HG03575 (cell line): ENCODE measurements around the gene SEPTIN3.

ENCODE experiments used
- ATAC-seq: cut with Tn5 transposase; IDR thresholded peaks from one replicate; pipeline ENCODE4 v1.9.1; 2021; ENCODE audit not compliant: unreplicated experiment, insufficient number of reproducible peaks, low FRiP score; ENCODE audit errors: extremely low read depth

Gene SEPTIN3

GRCh38 chr22:41970601-41971000 lies 1.4 kb downstream of the SEPTIN3 start:
- no peak for ATAC-seq

DNA sequence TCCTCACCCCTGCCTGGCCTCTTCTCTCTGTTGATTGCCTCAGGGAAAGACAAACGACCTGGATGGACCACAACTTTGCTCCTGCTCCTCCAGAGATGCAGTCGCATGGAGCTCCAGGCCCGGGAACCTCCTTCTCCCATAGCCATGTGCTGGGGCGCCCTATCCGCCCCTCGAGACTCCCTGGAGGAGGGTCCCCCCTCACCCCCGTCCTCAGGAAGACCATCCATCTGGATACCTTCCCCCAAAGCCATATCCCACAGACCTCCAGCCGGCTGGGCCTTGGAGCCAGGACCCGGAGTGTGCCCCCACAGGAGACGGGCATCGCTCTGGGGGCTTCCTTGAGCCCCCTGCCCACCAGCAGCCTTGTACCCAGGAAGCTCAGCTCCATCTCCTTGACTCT lies 2.2 kb downstream of the SEPTIN3 start:
- ATAC-seq, result no peak

DNA sequence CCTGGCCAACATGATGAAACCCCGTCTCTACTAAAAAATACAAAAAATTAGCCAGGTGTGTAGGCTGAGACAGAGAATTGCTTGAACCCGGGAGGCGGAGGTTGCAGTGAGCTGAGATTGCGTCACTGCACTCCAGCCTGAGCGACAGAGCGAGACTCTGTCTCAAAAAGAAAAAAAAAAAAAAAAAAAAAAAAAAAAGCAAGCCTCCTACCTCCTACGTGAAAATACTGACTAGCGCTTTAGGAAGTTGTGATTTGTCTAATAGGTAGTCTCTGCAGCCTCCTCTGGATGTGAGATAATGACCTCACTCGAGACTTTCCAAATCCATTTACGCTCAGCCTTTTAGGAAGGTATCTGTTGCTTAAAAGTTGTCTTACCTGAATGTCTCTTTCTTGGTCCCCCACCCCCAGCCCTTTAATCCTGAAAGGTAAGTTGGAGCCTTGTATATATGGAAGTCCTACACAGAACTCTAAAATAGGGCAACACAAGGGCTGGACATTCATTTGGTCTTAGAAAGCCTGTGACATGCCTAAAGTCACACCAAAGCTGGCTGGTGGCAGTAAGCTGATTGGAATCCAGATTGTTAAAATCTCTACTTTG lies 5.5 kb downstream of the SEPTIN3 start:
- no peak for ATAC-seq

DNA sequence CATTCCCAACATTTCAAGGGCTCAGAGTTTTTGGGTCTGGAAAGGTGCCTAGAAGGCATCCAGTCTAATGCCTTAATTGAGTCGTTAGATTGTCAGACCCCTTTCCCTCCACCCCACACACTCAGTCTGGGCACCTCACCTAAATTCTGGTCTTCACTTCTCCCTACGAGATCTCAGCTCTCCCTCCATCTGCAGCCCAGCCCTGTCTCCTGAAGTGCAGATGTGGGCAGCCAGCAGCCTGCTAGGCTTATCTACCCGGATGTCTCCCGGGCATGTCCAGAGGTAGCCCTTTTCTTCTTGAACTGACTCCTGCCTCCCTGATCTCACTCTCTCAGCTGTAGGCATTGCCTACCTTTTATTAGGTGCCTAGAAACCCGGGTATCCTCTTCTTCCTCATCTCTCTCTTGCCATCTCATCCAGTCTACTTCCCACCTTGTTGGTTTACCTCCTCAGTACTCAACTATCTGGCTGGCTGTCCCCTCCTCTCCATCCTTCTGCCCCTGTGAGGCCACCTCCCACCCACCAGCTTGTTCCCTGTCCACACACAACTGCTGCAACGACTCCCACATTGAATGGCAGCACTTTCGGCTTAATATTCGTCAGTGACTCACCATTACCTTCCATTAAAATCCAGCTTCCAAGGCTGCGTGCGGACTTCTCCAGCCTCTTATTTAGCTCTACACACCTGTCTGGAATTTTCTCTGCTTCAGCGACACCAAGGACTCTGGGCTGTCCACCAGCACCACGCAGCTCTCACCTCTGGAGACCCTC lies 6.2 kb downstream of the SEPTIN3 start:
- no peak for ATAC-seq

DNA sequence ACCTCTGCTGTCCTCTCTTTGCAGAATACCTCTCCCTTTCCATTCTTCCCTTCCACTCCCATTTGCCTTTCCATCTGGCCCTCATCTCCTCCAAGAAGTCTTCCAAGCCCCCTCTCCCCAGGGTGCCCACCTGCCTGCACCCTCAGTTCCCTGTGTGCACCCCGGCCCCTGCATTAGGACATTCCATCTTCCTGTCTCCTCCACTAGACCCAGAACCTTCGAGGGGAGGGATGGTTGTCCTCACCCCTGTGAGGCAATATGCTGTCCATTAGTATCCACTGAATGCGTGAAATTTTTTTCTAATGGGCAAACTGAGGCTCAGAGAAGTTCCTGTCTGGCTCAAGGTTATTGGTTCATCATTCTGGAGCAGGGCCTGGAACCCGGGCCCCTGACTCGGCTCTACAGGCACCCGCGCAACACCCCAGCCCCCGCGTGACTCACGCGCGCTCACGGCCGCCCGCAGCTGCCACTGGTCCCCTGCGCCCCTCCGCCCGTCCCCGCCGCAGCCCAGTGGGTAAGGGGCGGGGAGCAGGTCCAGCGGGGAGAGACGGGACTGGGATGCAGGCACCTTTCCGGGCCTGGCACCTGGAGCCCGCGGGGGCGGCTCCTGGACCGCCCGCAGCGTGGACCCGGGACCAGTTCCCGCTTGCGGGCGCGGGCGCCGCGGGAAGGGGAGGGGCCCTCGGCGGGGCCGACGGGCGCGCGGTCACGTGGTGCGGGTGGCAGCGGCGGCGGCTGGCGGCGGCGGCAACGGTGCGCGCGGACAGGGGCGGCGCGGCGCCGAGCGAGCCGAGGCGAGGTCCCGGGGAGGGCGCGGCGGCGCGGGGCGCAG lies 7.0 kb downstream of the SEPTIN3 start:
- ATAC-seq, result no peak

GRCh38 chr22:41976961-41977566 lies 7.8 kb downstream of the SEPTIN3 start:
- no peak for ATAC-seq

- no peak for ATAC-seq
Measured at GRCh38 chr22:41978732-41979131, 9.5 kb downstream of the SEPTIN3 start.

GRCh38 chr22:41979423-41980250 lies 10.4 kb downstream of the SEPTIN3 start:
- no peak for ATAC-seq

DNA sequence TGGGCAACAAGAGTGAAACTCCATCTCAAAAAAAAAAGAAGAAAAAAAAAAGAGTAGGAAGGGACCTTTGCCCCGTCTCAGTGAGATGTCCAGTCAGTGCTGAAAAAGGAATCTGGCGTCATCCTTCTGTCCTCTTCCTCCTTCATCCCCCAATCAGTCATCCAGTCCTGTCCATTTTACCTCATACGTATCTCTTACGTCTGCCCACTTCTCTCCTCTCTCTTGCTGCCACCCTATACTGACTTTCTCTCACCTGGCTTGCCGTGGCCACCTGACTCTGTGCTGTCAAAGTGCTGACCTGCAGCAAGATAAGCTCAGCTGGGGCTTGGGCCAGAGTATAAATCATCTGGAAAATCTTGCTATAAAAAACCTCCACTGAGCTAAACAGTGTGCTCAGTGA lies 13.6 kb downstream of the SEPTIN3 start:
- ATAC-seq, result no peak

DNA sequence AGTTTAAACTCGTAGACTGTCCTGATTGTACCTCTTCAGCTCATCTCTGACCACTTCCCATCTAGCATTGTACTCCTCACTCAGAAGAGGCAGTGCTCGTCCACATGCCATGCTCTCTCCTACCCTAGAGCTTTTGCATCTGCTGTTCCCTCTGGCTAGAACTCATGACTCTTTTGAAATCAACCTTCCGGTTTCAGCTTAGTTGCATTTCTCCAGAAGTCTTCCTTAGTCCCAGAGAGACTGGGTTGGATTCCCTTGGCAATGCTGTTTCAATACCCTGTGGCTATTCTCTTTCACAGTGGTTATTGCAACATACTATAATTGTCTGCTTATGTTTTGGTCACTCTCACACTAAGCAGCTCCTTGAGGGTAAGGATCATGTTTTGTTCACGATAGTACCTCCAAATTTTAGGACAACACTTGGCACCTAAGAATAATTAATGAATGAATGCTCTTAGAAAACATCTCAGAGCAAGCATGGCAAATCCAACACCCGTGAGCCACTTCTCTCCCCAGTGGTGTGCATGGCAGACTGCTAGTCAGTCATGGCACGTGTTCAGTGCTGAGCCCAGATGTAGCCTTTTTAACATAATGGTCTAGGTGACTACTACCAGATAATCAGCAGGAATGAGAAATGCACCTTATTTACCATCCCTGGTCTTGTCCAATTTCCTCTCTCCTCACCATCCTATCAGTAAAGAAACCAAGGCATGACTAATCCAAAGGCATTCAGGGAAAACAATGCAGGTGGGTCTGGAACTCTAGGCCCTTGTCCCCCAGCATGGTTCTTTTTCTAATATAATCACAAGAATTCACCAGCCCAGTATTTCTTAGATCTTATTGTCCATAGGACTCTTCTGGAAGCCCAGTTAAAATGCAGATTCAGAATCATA lies 14.5 kb downstream of the SEPTIN3 start:
- no peak for ATAC-seq

DNA sequence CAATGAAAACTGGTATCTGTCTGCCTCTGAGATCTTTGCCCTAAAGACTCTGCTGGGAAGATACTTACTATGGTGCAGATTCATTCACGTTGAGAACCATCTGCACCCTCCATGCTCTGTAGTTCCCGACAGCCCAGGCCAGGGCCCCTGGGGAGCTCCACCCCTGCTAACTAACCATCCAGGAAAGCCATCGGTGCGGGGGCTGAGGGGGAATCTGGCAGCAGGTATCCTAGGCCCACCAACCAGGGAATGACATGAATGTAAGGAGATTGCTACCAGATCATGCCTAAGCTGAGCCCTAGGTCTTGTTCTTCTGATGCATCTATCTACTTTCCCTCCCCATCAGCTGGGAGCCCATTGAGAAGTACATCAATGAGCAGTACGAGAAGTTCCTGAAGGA lies 18.0 kb downstream of the SEPTIN3 start:
- no peak for ATAC-seq

- ATAC-seq, result no peak
Measured at GRCh38 chr22:41989246-41989645, 20.0 kb downstream of the SEPTIN3 start.

DNA sequence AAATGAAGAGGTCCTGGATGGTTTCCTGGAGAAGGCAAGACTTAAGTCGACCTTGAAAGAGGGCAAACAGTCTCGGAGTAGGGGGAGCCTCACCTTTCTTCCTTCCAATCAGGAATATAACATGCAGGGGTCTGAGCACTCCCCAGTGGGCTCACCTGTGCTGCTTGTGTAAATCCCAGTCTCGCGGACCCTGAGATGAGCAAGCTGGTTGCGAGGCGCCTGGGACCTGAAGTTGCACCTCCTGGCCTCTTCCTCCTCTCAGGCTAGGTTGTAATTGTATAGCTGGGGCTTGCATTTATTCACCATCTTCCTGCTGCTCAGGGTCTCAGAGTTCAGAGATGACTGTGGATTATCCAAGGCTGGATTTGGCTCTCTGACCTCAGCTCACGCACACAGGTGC lies 21.9 kb downstream of the SEPTIN3 start:
- no peak for ATAC-seq

DNA sequence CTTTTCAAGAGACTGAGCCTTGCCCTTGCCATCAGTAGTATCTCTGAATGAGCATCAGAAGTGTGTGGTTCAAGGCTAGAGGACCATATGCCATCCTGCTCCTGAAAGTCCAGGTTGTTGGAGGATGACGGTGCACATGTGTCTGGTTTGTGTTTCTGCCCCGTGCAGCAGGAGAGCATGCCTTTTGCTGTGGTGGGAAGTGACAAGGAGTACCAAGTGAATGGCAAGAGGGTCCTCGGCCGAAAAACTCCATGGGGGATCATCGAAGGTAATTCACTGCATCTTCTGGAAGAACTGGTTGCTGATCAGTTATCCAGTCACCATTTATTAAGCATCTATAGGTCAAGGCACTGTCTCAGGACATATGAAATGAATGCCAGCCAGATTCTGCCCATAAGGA lies 23.3 kb downstream of the SEPTIN3 start:
- ATAC-seq, result no peak

DNA sequence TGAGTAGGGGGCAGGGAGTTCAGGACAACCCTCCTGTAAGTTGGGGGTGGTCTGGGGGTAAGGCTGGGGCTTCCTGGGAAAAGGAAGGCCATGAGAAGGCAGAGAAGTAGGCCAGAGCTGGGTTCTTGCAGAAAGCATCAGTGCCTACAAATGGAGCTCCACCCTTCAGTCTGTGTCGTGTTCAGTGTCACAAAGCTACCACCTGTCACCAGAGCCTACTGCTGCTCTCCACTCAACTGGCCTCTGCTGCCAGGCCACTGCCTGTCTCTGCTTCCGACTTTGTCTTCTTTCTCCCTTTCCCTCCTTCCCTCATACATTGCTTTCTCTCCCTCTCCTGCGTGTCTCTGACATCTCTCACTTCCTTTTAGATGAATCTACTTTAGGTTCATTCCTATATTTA lies 26.0 kb downstream of the SEPTIN3 start:
- ATAC-seq, result no peak

DNA sequence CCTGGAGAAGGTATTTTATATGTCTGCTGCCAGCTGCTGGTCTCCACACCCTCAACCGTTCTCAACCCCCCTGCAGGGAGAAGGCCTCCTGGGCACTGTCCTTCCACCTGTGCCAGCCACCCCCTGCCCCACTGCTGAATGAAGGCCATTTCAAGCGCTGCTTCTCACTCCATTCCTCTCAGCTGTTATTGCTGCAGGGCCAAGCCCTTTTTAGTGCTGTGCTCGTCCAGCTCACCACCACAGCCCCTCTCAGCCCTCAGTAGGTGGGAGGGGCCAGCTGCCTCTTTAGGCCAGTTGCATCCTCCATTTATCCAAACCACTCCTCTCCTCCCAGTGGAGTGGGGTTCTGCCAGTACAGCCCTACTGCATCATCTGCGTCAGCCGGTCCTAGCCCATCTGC lies 27.6 kb downstream of the SEPTIN3 start:
- no peak for ATAC-seq

DNA sequence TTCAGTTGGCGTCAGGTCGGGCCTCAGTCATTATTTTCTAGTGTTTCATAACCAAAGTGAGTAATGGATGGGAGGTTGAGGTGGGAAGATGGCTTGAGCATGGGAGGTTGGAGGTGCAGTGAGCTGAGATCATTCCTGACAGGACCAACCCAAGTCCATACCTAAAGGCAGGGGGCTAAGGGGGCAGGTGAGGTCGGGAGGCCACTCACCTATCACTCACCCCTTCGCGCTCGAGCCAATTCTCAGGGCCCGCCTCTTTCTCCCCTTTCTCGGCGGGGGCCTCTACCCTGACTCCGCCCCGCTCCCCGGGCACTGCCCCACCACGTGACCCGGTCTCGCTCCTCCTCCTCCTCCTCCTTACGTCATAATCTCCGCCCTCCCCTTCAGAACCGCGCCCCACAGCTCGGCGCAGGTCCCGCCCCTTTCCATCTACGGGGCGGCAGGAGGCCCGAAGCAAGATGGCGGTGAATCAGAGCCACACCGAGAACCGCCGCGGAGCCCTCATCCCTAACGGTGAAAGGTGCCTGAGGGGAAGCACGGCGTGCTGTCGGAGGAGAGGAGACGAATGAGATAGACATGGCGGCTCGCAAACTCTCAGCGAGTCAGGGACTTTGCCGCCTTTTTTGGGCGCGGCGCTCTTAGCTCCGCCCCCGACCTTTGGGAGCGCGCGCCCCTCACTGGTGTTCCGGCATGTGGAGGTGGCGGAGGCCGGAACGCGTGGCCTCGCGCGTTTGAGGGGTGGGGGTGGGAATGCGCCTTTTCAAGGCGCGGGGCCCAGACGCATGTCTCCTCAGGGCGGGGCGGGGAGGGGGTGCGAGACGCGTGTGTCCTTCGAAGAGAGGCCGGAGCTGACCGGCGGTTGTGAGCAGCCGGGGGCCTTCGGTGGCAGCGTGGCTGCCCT lies 29.4 kb downstream of the SEPTIN3 start, which contains the start of gene WBP2NL:
Gene WBP2NL, plus strand, starts transcription at position 428 of the 901 bp plus-strand sequence. Its CDS starts 31 bp downstream, at position 459.
- no peak for ATAC-seq
